Ovary (tissue), 3 donors: ENCODE results near the gene PRDM16.

Experiments used
- CTCF ChIP-seq, 3 donors: fragments of 450-650 bp in 2 of 3; fragments of 200-600 bp in 1 of 3; IDR thresholded peaks; one replicate each; pipeline versions ENCODE4 v1.5.1 to v1.8.0; 2016 to 2022; ENCODE audit warnings: antibody characterized with exemption in 3 of 3, mild to moderate bottlenecking in 1 of 3
- POLR2A ChIP-seq: fragments of 450-650 bp; IDR thresholded peaks from one replicate; pipeline ENCODE4 v1.6.1; 2017; ENCODE audit warnings: antibody characterized with exemption, mild to moderate bottlenecking, moderate library complexity
- donor health status: DM: no; HTN: no; CAD: no.

DNA sequence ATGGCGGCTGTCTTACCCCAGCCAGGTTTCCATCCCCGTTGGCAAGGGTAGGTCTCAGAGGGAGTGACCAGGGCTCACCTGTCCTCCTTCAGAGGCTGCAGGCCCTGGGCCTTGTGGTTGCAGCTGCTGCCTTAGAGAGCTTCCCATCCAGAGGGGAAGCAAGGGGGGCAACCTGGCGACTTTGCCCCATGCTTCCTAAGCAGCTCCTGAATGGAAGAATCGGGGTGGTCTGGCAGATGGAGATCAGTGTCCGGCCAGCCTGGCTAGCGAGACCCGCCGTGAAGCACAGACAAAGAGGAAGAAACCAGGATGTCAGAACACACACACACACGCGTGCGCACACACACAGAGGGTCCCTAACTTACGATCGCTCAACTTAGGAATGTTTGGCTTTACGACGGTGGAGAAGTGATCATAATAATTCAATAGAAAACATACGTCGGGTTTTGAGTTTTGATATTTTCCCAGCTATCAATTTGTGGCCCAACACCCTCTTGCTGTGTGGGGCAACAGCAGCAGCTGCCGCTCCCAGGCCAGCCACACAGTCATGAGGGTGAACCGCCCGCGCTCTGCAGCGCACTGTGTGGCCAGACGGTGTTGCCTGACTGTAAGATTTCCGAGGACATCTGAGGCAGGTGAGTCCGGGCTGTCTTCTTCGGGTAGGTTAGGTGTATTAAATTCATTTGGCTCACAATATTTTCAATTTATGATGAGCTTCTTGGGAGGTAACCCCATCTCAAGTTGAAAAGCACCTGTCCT is 272.4 kb downstream of the PRDM16 start:
- no peak for TF ChIP-seq CTCF (IDR thresholded peaks at IDR 0.05)
- no peak for TF ChIP-seq POLR2A
